HS-27A (cell line): ENCODE data around the gene CDH5.

ENCODE experiments used
- DNase-seq: peaks from one replicate; pipeline ENCODE4 v3.0.0-alpha.2; 2012; ENCODE audit warnings: low read depth, missing footprints

Gene CDH5

DNA sequence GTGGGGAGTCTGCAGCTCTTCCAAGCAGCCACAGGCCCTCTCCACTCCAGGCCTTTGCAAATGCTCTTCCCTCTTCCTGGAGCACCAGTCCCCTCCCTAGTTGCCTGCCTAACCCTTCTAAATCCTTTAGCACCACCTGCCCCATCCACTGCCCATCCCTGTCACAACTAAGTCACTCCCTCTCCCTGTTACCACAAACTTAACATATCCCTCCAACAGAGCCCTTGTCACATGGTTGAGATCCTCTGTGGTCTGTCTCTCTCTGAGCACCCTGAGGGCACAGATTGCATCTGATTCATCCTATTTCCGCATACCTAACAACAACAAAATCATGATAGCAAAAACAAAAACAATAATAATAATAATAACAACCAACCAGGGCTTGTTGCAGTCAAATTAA, 49.6 kb downstream of the CDH5 start:
- no peak for DNase-seq

DNA sequence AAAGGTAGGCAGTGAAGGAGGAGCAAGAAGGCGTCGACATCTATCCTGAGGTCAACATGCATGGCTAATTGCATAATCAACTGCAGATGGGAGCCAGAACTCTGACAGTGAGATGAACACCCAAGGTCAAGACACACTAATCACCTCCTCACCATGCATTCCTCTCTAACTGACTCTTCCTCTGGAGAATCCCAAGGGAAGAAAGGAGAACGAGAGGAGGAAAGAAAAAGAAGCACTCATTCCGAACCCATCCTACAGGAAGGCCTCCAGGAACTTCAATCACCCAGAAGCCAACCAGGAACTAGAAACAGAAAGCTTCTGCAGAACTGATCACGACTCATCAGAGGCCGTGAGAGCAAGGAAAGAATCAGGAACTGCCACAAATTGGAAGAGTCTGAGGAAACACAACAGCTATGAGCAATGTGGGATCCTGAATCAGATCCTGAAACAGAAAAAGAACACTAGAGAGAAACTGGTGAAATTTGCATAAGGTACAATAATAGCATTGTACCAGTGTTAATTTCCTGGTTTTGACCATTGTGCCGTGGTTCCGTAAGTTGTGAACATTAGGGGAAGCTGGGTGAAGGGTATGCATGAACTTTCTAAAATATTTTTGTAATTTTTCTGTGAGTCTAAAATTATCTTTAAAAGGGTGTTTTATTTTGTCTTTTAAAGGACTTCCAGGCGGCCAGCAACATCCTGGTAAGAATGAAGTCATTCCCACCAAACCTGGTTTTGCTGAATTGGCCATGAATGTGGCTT, 50.6 kb downstream of the CDH5 start:
- no peak for DNase-seq

DNA sequence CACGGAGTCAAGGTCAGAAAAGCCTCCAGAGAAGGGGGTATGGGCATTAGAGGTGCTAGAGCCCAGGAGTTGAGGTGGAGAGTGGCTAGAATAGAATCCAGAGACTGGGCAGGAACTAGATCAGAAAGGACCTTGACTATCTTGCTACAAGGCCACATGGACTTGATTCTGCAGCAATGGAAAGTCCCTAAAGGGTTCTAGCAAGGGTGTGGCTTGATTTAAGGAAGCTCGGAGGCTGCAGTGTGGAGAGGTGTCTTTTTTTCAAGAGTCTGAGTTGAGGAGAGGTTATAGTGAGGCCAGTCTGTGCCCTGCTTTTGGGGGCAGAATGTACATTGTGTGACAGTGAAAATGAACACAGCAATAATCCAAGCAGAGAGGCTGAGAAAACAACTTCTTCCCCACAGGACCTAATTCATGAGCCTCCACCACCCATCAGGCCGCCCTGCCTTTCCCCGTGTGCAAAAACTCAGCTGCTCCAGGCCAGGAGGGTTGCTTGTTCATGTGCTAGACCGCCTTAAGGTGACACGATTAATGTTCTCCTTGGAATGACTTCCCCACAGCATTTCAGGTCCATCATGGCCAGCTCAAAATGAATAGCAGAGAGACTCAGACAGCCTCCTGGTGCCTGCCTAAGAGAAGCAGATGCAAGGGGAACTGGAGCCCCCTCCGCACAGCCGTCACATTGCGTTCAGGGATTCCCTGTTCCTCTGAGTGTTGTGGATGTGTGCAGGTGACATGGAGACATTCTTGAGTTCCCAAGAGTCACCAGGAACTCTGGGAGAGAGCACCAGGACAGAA, 51.9 kb downstream of the CDH5 start:
- no peak for DNase-seq

DNA sequence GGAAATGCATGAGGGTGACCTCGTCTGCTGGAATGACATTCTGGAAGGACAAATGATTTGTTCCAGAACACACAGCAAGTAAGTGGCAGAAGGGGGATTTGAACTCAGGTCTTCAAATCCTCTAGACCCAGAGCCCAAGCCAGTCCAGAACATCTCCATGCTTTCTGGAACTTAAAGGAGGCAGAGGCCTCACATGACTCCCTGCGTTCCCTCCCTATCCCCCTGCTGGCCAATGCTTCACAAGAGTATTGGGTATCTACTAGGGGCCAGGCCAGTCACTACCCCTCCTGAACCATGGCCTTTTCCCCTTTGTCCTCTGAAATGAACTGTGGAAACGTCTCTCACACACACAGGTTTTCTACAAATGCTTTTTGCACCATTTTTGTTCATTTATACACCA, 53.0 kb downstream of the CDH5 start:
- DNase-seq: no peak

DNA sequence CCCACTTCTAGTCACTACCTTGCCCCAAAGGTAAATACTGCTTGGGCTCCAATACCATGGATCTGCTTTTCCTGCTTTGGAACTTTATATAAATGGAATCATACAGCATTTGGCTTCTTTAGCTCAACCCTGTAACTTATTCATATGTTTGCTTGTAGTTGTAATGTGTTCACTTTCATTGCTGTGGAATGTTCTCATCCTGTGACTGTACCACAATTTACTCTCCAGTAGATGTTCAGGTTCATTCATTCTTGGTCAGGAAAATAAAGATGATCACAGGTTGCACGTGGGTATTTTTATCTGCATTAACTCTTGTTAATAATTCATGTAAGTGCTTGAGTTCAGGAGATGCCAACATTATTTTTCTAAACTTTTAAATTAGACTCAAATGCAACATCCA, 53.9 kb downstream of the CDH5 start:
- DNase-seq: no peak

DNA sequence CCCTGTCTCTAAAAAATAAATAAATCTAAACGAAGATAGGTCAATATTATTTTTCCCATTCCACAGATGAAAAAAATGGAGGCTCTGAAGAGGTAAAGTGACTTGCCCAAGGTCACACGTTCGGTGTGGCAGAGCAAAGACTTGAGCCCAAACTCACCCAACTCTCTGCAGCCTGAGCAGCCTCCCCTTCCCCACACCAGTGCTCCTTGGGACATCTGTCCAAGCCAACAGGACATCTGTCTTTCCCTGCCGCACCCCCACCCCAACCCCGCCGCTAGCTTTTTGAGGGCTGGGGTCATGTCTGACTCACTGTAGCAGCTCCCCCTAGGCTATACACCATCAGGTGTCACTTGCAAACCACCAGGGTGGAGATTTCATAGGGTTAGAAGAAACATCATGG, 55.4 kb downstream of the CDH5 start:
- no peak for DNase-seq

DNA sequence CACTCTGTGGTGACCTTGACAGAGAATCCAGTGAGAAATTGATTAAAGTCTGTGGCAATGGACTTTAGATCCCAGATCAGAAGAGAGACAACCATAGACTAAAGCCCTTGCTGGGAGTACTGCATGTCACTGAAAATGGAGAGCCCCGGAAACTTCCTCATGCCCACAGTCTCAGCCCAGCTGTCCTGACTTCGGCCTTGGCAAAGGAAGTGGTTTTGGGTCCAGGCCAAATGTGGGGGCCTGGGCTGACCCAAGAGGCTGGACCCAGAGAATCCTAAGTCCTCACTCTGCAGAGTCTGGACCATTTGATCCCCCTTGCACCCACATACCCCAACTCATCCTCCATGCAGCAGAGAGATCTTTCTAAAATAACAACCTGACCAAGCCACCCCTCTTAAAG, 55.9 kb downstream of the CDH5 start:
- no peak for DNase-seq

DNA sequence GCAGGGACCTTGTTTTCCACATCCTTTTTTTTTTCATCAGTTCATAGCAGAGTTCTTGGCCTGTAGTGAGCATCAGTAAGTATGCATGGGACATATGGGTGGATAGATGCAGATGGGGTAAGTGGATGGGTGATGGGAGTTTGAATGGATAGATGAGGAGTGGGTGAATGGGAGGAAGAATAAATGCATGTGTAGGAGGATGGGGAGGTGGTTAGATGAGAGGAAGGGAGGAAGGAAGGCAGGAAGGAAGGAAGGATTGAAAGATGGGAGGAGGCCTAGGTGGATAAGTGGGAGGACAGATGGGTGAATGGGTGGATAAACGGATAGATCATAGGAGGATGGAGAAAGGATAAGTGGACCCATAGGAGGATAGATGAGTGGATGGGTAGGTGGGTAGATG, 56.7 kb downstream of the CDH5 start:
- DNase-seq: no peak

DNA sequence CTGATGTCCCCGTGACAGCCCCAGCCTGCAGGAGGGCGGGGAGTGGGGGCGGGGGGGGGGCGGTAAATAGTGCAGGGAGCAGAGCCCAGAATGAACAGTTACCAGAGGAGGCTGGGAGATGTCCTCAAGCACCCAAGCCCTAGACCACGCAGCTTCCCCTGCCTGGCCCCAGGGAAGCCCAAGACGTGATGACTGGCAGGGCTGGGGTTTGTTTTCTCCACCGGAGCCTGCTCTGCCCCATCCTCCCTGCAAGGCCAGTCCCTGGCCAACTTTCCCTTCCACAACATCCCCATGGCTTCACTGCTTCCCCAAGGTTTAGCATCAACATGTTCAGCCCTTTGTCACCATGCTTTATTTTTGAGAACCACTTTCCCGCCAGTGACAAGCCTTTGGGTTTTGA, 59.2 kb downstream of the CDH5 start:
- no peak for DNase-seq

DNA sequence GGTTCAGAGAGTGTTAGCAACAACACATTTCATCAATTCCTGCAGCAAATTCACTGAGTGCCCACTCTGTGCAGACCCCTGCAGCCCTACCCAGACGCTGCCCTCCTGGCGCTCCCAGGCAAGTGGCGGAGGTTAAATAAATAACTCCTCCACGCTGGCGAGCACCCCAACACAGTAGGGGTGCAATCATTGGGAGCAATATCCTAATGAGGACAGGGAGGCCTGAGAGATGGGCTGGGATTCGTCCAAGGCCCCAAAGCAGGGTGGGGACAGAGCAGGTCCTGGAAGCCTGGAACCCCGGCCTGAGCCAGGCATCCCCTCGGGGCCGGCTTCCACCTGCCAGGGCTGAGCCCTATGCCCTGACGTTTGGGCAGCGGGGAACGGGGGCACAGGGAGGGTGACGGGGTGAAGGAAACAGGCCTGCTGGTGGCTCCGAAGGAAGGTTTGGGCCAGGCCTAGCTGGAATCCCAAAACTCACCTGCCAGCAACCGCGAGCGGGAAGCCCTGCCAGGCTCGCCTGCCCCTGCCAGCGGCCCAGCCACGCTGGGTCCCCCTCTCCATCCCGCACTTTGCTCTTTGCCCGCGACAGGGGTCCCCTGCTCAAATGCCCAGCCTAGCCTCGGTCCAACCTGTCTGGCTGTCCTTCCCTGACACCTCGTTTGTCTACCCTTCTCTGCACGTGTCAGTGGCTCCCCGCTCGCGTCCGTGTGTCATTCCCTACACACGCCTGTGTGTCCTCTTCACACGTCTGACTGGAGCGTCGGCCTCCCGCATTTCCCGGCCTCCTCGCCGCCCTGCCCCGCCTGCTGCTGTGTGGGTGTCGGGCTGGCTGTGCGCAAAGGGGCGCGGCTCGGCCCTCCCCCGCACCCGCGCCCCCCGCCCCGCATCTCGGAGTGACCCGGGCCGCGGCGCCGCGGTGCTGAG, 59.9 kb downstream of the CDH5 start:
- no peak for DNase-seq

DNA sequence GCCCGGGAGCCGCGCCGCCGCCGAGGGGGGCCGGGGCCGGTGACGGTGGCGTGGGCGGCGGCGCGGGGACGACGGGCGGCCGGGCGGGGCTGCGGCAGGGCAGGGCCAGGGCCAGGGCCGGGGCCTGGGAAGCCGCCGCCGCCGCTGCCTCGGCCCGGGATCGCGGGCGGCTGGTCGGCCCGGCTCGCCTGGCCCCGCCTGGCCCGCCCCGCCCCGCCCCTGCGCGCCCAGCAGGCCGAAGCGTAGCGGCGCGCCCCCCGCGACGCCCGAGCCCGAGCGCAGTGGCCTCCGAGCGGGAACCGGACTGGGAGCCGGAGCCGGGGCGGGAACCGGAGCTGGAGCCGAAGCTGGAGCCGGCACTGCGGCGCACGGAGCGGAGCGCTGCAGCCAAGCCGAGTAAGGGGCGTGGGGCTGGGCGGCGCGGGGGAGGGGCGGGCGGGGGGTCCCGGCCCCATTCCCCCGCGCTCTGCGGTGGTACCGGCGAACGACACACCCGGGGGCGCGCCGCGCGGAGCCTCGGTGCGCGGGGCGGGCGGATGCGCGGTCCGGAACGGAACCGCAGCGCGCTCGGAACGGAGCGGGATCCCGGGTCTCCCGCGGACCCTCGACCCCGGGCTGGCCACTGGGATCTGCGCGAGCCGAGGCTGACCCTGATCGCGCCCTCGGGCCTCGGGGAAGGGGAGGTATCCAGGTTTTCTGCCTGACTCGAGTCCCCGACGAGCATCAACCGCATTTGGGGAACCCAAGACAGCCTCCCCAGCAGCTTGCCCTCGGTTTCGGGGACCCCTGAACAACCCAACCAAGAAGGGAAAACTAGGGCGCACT, 60.8 kb downstream of the CDH5 start, which contains the start of gene BEAN1:
Gene BEAN1, plus strand, starts transcription at position 260 of the 825 bp plus-strand sequence. CDS start 10,382 bp downstream, outside the sequence.
- no peak for DNase-seq

DNA sequence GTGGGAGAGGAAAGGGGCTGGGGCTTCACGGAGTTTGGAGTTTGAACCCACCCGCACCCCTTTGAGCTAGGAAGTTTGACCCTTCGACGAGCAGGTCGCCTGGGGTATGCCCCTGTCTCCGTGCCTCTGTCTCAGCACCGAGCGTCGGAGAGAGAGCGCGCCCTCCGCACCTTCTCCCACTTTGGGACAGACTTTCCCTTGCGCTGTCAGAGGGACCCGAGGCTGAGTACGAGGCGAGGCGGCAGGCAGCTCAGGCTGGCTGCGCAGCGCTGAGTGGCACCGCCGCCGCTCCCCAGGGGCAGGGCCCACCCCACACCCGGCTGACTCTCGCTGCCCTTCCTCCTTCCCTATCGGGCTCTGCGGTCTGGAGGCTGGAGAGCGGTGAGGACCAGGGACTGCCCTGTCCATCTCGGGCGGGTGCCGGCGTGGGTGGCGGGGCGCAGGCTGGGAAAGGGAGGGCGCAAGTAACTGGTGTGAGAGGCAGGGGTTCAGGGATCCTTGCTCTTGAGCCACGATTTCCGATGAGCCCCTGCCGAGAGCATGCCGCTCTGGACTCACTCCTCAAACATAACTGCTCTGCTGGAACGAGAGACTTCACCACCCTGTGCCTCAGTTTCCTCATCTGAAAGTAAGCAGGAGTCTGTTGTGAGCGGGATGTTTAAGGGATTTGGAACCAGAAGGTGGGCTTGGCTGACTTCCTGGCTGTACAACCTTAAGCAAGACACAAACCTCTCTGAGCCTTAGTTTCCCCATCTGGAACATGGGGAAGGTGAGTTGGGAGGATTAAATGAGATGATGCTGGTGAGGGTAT, 61.6 kb downstream of the CDH5 start:
- DNase-seq: no peak

DNA sequence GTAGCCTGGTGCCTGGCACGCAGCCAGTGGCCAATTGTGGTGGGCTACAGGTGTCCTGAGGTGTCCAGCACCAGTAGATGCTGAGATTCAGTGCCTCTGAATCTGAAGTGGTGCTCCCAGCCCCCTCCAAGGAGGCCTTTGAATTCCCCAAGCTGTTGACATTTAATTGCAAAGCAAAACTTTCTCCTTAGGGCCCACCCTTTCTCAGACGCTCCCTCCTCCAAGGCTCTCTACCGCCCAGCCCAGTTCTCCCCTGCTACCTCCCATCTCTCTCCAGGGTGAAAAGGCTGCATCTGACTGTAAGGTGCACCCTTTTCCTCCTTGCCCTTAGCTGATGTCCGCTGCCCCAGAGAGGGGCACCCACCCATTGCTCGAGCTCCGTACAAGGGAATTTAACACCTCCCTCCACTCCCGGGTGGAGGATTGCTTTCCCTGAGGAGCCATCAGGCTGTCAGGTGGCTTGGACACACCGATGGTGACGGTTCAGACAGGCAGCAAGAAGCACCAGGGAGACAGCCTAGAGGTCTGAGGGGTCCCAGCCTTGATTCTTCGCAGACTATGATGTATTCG, 62.3 kb downstream of the CDH5 start:
- no peak for DNase-seq

DNA sequence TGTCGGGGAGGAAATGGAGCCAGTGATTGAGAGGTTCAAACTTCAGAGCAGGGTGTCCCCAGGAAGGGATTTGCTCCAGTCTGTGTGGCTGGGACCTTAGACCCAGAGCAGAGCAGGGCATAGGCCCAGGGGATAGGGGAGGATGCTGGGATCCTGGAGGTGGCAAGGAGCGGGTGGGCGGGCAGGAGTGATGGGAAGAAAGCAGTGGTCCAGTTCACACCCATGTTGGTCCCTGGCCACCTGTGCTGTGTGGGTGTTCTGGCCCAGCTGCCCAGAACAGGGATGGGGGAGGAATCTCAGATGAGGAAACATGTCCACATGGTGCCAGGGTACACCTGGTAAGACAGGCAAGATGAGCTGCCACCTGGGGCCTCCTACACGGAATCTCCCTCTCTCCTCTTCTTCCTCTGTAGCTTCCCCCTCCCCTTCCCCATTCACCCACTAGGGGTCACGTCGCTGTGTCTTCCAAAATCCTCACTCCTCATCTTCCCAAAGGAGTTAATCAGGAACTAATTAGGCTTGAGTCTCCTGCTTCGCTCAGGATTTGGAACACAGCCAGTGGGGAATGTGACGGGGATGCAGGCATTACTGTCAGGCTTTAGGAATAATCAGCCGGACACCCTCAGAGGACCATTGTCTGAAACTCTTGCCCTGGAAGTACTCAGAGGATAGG, 62.9 kb downstream of the CDH5 start:
- no peak for DNase-seq

DNA sequence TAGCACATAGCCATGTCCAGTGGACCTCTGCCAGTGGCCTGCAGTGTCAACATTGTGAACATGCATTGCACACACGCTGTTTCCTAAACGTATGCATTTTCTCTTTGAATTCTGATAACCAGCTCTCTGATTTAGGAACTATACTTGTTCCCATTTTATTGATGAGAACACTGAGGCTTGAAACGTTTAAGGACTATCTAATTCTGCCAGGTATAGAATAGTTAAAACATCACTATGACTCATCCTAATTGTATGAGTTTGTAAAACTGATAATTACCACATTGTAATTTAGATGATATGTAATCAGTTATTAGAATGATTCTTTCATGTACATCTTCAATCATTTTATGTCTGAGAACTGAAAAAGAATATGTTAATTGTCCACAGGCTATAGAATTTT, 63.7 kb downstream of the CDH5 start:
- DNase-seq: no peak

DNA sequence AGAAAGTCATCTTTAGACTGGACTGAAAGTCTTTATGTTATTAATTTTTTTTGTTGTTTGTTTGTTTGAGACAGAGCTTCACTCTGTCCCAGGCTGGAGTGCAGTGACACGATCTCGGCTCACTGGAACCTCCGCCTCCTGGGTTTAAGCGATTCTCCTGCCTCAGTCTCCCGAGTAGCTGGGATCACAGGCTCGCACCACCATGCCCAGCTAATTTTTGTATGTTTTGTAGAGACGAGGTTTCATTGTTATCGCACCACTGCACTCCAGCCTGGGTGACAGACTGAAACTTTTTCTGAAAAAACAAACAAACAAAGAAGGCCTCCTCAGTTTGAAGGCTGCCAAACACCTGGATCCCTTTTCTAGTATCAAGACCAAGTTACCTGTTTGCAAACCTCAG, 65.3 kb downstream of the CDH5 start:
- DNase-seq: no peak

DNA sequence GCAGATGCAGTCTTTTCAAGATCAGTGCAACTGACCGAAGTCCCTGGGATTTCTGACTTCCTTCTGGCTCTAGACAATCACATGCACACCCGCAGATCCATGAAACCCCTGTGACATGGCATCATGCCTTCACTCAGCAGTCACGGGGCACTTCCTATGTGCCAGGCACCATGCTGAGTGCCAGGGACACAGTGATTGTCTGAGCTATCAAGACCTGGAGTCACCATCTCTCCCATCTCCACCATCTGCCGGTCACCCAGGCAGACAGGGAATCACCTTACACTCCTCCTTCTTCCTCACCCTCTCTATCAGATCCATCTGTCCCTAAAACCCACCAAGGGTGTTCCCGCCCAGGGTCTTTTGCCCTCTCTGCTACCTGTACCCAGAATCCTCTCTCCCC, 65.9 kb downstream of the CDH5 start:
- no peak for DNase-seq

DNA sequence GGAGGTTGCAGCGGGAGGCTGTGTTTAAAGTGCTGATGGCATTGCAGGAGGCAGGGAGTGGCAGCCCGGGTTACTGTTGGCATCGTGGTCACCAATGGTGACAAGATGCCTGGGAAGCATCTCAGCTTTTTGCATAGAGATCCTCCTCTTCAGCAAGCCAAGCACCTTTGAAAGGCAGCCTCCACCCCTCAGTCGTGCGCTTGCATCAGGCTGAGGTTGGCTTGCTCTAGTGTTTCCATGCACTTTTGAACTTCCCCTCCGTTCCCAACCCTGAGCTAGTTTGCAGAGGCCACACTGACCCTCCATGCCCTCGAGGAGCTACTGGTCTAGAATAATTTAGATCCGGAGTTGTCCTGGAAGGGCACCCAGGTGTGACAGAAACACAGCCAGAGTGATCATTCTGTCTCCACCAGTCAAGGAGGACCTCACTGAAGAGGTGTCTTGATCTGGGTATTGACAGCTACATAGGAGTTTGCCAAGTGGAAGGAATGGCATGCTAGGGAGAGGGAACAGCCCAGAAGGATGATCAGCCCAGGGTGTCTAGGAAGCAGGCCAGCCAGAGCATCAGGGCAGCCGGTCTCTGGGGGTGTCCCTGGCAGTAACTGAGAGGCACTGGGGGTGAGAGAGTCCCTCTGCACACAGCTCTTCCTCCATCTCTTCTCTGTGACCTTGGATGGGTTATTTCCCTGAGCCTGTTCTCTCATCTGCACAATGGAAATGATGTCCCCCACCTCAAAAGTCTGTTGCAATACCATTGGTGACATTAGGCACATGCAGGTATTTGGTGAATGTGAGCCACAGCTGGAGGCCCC, 68.3 kb downstream of the CDH5 start:
- DNase-seq: no peak

DNA sequence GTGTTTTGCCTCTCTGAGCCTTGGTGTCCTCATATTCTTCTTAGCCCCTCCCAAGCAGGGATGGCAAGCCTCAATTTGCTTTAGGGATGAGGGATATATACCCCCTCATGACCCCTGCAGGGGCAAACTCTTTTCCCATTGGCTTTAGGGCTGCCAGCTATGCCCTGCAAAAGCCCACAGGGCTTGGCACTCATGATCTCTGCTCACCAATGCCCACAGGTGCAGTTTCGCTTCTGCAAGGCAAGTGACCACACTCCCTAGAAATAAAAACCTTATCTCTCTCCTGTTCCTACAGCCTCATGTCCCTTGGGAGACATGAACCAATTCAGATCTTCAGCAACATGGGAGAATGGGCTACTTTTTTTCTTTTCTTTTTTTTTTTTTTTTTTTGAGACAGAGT, 69.4 kb downstream of the CDH5 start:
- no peak for DNase-seq
